NCI-H748 (cell line): ENCODE measurements around the gene ZPBP2.
"Not testable (repeated sequence)": the region's sequence is repeated elsewhere in the genome, so short reads cannot be mapped to it uniquely, and the experiment has no call there.

Experiments
- DNase-seq: peaks from one replicate; lab custom pipeline; 2025; ENCODE audit not compliant: unreplicated experiment; lab: John Stamatoyannopoulos, UW

ZPBP2 gene

GRCh38 chr17:39854909-39855308 lies 13.1 kb upstream of the ZPBP2 start:
- DNase-seq, result no peak

GRCh38 chr17:39855911-39856649 lies 11.9 kb upstream of the ZPBP2 start:
- DNase-seq, result not testable (repeated sequence)

GRCh38 chr17:39861235-39861634 lies 6.8 kb upstream of the ZPBP2 start:
- DNase-seq, result no peak

GRCh38 chr17:39863244-39863917 lies 4.6 kb upstream of the ZPBP2 start:
- no peak for DNase-seq

- peak; percentile 79 for DNase-seq
These were observed 3.9 kb upstream of the ZPBP2 start, which contains the start of gene IKZF3 for GRCh38 chr17:39863918-39864746. TSS of gene IKZF3 (minus strand) at chr17:39864312. CDS start at chr17:39864126, 186 bp downstream.

- DNase-seq, result no peak
These were observed 1.8 kb upstream of the ZPBP2 start for GRCh38 chr17:39866013-39866730.

GRCh38 chr17:39867084-39867879 lies 720 bp upstream of the ZPBP2 start:
- DNase-seq, result no peak

GRCh38 chr17:39868554-39868942 lies 546 bp downstream of the ZPBP2 start:
- no peak for DNase-seq

GRCh38 chr17:39870776-39871175 lies 2.8 kb downstream of the ZPBP2 start:
- no peak for DNase-seq

- no peak for DNase-seq
These were observed 3.8 kb downstream of the ZPBP2 start for GRCh38 chr17:39871801-39872200.

GRCh38 chr17:39872751-39873150 lies 4.7 kb downstream of the ZPBP2 start:
- no peak for DNase-seq

GRCh38 chr17:39886102-39886501 lies 18.1 kb downstream of the ZPBP2 start:
- DNase-seq, result not testable (repeated sequence)

- DNase-seq, result no peak
These were observed 19.1 kb downstream of the ZPBP2 start for GRCh38 chr17:39887078-39887477.

- DNase-seq, result no peak
These were observed 21.2 kb downstream of the ZPBP2 start for GRCh38 chr17:39889200-39889599.

- DNase-seq, result no peak
These were observed 26.8 kb downstream of the ZPBP2 start for GRCh38 chr17:39894681-39895376.

GRCh38 chr17:39898088-39898487 lies 30.1 kb downstream of the ZPBP2 start:
- DNase-seq, result no peak

GRCh38 chr17:39899215-39899614 lies 31.2 kb downstream of the ZPBP2 start:
- no peak for DNase-seq

GRCh38 chr17:39902027-39902426 lies 34.0 kb downstream of the ZPBP2 start:
- not testable (repeated sequence) for DNase-seq

GRCh38 chr17:39903158-39903884 lies 35.3 kb downstream of the ZPBP2 start:
- DNase-seq, result no peak
